GM19099 (cell line): ENCODE results near the gene LHX3.

Source experiments
- POLR2A ChIP-seq: IDR thresholded peaks from 3 replicates; pipeline ENCODE4 v1.6.1; 2011; ENCODE audit warnings: low read depth; ENCODE audit not compliant: insufficient read length; ENCODE audit errors: extremely low read depth

LHX3 gene

GRCh38 chr9:136235171-136235570 lies 30.2 kb upstream of the LHX3 start:
- no peak for TF ChIP-seq POLR2A

DNA sequence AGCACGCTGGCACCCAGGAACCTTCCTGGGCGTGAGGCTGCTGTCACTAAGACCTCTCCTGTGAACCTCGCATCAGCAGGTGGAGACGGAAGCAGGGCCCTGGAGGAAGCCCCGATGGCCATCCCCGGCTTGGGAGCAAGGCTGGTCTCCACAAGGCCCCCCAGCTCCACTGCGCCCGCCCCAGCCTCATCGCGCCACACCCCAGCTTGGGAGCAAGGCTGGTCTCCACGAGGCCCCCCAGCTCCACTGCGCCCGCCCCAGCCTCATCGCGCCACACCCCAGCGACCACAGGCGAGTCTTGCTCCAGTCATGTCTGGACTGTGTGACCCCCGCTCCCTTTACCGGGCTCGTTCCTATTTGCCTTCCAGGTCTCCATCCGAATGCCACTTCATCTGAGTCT lies 29.7 kb upstream of the LHX3 start:
- TF ChIP-seq POLR2A: no peak

- TF ChIP-seq POLR2A: no peak
Measured at GRCh38 chr9:136233868-136234267, 28.9 kb upstream of the LHX3 start.

DNA sequence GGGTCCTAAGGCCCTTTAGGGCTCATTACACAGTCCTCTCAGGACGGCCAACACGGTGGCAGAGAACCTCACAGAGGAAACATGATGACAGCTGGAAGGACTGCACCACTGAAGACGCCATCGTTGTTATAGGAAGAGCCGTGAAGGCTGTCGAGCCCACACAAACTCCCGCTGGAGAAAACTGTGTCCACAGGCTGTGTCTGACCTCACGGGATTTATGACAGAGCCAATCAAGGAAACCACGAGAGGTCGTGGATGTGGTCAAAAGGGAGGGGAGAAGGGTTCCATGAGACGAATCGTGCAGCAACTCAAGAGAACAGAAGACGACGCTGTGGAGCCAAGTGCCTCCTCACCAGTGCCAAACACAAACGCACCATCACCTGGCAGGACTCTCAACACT lies 28.5 kb upstream of the LHX3 start:
- no peak for TF ChIP-seq POLR2A

DNA sequence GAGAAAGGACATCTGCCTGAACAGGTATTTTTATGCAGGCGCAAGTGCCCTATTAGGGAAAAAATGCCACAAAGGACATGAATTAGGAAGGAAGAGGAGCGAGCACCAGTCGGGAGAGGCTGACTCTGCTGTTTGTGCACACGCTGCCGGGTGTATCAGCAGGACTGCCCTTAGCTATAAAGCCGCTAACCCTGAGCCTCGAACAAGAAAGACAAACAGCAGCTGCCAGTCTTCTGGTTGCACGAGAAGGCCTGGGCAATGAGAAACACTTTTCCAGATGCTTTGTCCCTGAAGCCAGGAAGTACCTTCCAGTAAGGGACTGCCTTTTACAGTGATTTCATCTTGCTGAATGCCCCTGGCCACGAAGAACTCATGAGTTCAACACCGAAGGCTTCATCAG lies 28.0 kb upstream of the LHX3 start:
- no peak for TF ChIP-seq POLR2A

- no peak for TF ChIP-seq POLR2A
Measured at GRCh38 chr9:136231478-136232297, 26.8 kb upstream of the LHX3 start.

DNA sequence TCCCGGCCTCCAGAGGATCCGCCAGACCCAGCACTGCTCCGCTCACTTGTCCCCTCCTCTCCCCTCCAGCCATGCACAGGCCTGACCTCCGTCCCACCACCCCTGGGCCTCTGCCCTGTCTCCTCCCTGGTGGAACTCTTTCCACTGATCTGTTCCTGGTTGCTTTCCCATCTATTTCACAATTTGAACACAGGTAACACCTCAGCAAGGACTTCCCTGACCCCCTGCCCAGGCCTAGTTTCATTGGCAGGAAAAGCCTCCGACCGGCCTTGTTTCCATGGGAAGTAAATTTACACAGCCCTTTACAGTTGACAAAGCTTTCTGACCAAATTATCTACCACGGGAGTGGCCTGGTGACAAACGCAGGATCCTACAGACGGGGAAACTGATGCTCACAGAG lies 25.8 kb upstream of the LHX3 start:
- no peak for TF ChIP-seq POLR2A

DNA sequence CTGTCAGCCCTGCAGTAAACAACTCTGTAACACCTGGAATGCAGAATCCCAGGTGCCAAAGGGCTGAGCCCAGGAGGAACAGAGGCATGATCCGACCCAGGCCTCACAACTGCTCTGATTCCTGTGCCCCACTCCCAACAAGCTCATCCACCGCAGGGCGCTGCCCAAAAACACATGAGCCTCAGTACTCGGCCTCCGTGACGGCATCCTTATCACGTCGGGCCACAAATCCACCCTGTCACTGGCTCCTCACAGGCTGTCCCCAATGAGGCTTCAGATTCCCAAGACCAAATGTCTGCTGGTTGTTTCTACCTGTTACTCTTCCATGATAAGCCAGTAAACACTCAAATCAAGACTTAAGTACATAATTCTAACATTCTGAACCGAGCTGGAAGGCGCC lies 25.4 kb upstream of the LHX3 start:
- TF ChIP-seq POLR2A: no peak

- TF ChIP-seq POLR2A: no peak
Measured at GRCh38 chr9:136229096-136230065, 24.5 kb upstream of the LHX3 start.

- no peak for TF ChIP-seq POLR2A
Measured at GRCh38 chr9:136228107-136228875, 23.4 kb upstream of the LHX3 start.

DNA sequence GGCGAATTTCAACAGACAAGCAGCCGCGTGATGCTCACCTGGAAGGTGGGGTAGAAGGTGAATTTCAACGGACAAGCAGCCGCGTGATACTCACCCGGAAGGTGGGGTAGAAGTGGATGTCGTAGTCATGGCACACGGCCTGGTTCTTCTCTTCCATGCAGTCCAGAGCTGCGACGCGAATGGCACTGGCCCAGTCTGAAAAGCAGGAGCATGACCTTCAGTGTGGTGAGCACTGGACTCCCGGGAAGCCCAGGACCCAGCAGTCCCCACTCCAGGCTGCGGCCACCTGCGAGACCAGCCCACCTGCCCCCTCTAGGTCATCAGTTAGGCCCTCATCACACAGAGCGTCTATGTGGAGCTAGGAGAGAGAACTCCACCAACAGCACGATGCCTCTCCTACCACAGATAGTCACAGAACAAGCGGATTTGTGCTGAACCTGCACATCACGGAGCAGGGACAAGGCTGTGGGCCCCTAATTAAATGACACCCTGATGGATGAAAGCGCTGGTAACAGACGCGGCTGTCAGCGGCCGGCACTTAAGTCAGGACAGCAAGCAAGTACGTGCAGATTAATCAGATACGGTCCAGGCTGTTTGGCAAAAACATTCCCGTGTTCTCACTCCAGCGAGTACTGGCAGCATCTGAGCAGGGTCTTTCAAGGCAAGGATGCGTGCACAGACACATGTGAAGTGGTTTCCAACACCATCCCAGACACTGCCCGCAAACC lies 21.9 kb upstream of the LHX3 start:
- no peak for TF ChIP-seq POLR2A

- TF ChIP-seq POLR2A: no peak
Measured at GRCh38 chr9:136225748-136226679, 21.1 kb upstream of the LHX3 start.

GRCh38 chr9:136225366-136225747 lies 20.4 kb upstream of the LHX3 start:
- peak; percentile 32 for TF ChIP-seq POLR2A
